ENCODE data around the gene SNX24. TPM values are rescaled to one million over a fixed set of nuclear protein-coding genes. Genes with fewer than 3 reads are reported as not detected.

The SNX24 gene
- total and polyA plus RNA-seq, 10 of the 15 experiments (the other 5 are each of a cell fraction or from before 2014, with no cell fraction given) = 0.15 to 6.6 (median 4.1) TPM

DNA sequence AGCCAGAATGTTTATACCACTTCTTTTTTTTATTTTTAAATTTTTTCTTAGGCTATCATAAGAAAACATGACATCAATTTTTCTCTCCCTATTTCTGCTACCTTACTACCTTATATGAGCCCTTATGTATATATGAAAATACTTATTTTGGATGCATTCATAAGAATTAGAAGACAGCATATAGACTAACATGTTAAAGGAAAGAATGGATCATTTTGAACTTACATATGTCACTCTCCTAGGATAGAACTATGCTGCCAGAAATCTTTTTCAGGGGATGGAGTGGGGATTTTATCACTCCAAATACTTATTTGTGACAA lies 51.8 kb downstream of the SNX24 start:
- Histone ChIP-seq H3K27ac (ENCODE audit: control insufficient read depth, insufficient read depth) (no peak overlapping the region), H3K4me2 (ENCODE audit: control insufficient read depth, insufficient read depth) (no peak overlapping the region), H2AFZ (ENCODE audit: control insufficient read depth, low read depth, low read length) (no peak overlapping the region), H3K36me3 (ENCODE audit: control insufficient read depth in 2 of 2, insufficient read depth in 2 of 2, low read length in 1 of 2) (no peaks in the 10 kb centered on the region), H3K4me1 (ENCODE audit: control insufficient read depth, insufficient read depth, low read length) (no peaks in the 10 kb centered on the region), H3K9ac (ENCODE audit: control insufficient read depth, insufficient read depth, low read length) (no peak overlapping the region), H4K20me1 (ENCODE audit: control insufficient read depth, insufficient read depth) (no peaks in the 10 kb centered on the region), H3K79me2 (ENCODE audit: control insufficient read depth, insufficient read depth, low read length) (no peaks in the 10 kb centered on the region), H3K27me3 (replicated peaks in 1 of 2; ENCODE audit: control insufficient read depth in 2 of 2, insufficient read depth in 2 of 2, low read length in 1 of 2) (no peaks in the 10 kb centered on the region), H3K9me3 (replicated peaks; ENCODE audit: control insufficient read depth, insufficient read depth, low read length) (no peaks in the 10 kb centered on the region), H3K4me3 (no peak overlapping the region)
- ChIA-PET SMC1A (ENCODE audit: uncharacterized antibody, unreplicated experiment) (interaction anchor here (1.5 kb wide), 1 partner anchor 714 kb away, joined by 5 read pairs; no protein-coding TSS in a partner anchor), POLR2A (no interaction called here), RAD21 (ENCODE audit: unreplicated experiment) (no interaction called here), CTCF (interaction anchor here (1.3 kb wide), 1 partner anchor 104 kb away, joined by 6 read pairs; no protein-coding TSS in a partner anchor)
- FAIRE-seq (no peak), ATAC-seq (no peak), DNase-seq (ENCODE audit: low read depth, low spot score) (no peak)
- intact Hi-C loops (cut with micrococcal nuclease; ENCODE audit: unreplicated experiment) = loop anchor here (1.0 to 10.0 kb wide), 4 partner anchors 103 to 718 kb away; no protein-coding TSS in a partner anchor
- in situ Hi-C loops (cut with MboI) = loop anchor here (5.0 kb wide), 1 partner anchor 105 kb away; no protein-coding TSS in a partner anchor
- no peak for TF ChIP-seq FOXM1 (IDR thresholded peaks at IDR 0.05; ENCODE audit: low read depth, low read length)
- TF ChIP-seq MTA3 (IDR thresholded peaks at IDR 0.05; ENCODE audit: borderline replicate concordance, low read length) = no peak
- no peak for TF ChIP-seq EGR1 (IDR thresholded peaks at IDR 0.05; ENCODE audit: borderline replicate concordance in 1 of 2, low read depth in 2 of 2, low read length in 2 of 2)
- TF ChIP-seq, protein P1, sequence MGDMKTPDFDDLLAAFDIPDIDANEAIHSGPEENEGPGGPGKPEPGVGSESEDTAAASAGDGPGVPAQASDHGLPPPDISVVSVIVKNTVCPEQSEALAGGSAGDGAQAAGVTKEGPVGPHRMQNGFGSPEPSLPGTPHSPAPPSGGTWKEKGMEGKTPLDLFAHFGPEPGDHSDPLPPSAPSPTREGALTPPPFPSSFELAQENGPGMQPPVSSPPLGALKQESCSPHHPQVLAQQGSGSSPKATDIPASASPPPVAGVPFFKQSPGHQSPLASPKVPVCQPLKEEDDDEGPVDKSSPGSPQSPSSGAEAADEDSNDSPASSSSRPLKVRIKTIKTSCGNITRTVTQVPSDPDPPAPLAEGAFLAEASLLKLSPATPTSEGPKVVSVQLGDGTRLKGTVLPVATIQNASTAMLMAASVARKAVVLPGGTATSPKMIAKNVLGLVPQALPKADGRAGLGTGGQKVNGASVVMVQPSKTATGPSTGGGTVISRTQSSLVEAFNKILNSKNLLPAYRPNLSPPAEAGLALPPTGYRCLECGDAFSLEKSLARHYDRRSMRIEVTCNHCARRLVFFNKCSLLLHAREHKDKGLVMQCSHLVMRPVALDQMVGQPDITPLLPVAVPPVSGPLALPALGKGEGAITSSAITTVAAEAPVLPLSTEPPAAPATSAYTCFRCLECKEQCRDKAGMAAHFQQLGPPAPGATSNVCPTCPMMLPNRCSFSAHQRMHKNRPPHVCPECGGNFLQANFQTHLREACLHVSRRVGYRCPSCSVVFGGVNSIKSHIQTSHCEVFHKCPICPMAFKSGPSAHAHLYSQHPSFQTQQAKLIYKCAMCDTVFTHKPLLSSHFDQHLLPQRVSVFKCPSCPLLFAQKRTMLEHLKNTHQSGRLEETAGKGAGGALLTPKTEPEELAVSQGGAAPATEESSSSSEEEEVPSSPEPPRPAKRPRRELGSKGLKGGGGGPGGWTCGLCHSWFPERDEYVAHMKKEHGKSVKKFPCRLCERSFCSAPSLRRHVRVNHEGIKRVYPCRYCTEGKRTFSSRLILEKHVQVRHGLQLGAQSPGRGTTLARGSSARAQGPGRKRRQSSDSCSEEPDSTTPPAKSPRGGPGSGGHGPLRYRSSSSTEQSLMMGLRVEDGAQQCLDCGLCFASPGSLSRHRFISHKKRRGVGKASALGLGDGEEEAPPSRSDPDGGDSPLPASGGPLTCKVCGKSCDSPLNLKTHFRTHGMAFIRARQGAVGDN (IDR thresholded peaks at IDR 0.05) = no peak
- no peak for TF ChIP-seq MYC (IDR thresholded peaks at IDR 0.05; ENCODE audit: insufficient read depth, insufficient read length, insufficient replicate concordance, low read length, severe bottlenecking)
- TF ChIP-seq, protein P2, sequence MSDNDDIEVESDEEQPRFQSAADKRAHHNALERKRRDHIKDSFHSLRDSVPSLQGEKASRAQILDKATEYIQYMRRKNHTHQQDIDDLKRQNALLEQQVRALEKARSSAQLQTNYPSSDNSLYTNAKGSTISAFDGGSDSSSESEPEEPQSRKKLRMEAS (IDR thresholded peaks at IDR 0.05; ENCODE audit: low read depth, low read length) = no peak
- TF ChIP-seq, protein P3, sequence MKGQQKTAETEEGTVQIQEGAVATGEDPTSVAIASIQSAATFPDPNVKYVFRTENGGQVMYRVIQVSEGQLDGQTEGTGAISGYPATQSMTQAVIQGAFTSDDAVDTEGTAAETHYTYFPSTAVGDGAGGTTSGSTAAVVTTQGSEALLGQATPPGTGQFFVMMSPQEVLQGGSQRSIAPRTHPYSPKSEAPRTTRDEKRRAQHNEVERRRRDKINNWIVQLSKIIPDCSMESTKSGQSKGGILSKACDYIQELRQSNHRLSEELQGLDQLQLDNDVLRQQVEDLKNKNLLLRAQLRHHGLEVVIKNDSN (IDR thresholded peaks at IDR 0.05; ENCODE audit: borderline replicate concordance, extremely low read length, insufficient read depth, low read depth, low read length) = no peak
- no peak for TF ChIP-seq FOXK2 (IDR thresholded peaks at IDR 0.05)
- no TSS peak for BruUV-seq (replicated peaks)
